Type B pancreatic cell (in vitro differentiated cells): ENCODE measurements around the gene ANKLE1. TPM values are rescaled to one million over a fixed set of nuclear protein-coding genes. Genes with fewer than 3 reads are reported as not detected.

Experiments
- DNase-seq: peaks from one replicate; pipeline ENCODE4 v3.0.0; 2021; ENCODE audit warnings: mixed read lengths; ENCODE audit not compliant: unreplicated experiment; ENCODE audit errors: extremely low spot score
- H3K27ac Mint-ChIP-seq: 2 replicates; pipeline ENCODE4 v1.8.0; 2021; ENCODE audit warnings: mild to moderate bottlenecking, mixed read lengths
- H3K27me3 Mint-ChIP-seq: 2 replicates; pipeline ENCODE4 v1.8.0; 2021; ENCODE audit warnings: mixed read lengths
- H3K36me3 Mint-ChIP-seq: 2 replicates; pipeline ENCODE4 v1.8.0; 2021; ENCODE audit warnings: mixed read lengths
- H3K4me1 Mint-ChIP-seq: one replicate; pipeline ENCODE4 v1.8.0; 2021; ENCODE audit warnings: mixed read lengths; ENCODE audit not compliant: unreplicated experiment
- H3K4me3 Mint-ChIP-seq: 2 replicates; pipeline ENCODE4 v1.8.0; 2021; ENCODE audit warnings: mild to moderate bottlenecking, mixed read lengths
- H3K9me3 Mint-ChIP-seq: 2 replicates; pipeline ENCODE4 v1.8.0; 2021; ENCODE audit warnings: mixed read lengths
- CTCF ChIP-seq: fragments of 200-600 bp; sonication (generic); conservative IDR thresholded peaks from 2 replicates; pipeline ENCODE4 v1.5.0; 2021; ENCODE audit warnings: antibody characterized with exemption, mild to moderate bottlenecking
- long read RNA-seq: library from polyadenylated mRNA; unstranded; transcript quantifications from one replicate; pipeline ENCODE4 v2.0.0, GENCODE V29; 2020
- total RNA-seq: library from RNA; stranded (reverse); gene quantifications from 2 replicates; pipeline ENCODE4 v1.2.1, GENCODE V29; 2021; ENCODE audit warnings: low replicate concordance

ANKLE1 gene
- 1.3 and 5.9 TPM in 2 replicates for total RNA-seq
- long read RNA-seq = 0 reads

- H3K36me3 Mint-ChIP-seq = peaks cover 5% of the 10 kb centered on the region
- peak within 1 kb of the TSS; percentile 82 for H3K4me3 Mint-ChIP-seq
- DNase-seq = no peak
- H3K27ac Mint-ChIP-seq = no peak within 1 kb of the TSS
- H3K27me3 Mint-ChIP-seq = peaks cover 3% of the 10 kb centered on the region
- TF ChIP-seq CTCF = no peak
- no peaks in the 10 kb centered on the region for H3K4me1 Mint-ChIP-seq
- H3K9me3 Mint-ChIP-seq = no peaks in the 10 kb centered on the region
These were observed at the start of gene ANKLE1 for GRCh38 chr19:17281391-17282304. TSS of gene ANKLE1 (plus strand) at chr19:17281901. CDS start at chr19:17281921, 20 bp downstream.

DNA sequence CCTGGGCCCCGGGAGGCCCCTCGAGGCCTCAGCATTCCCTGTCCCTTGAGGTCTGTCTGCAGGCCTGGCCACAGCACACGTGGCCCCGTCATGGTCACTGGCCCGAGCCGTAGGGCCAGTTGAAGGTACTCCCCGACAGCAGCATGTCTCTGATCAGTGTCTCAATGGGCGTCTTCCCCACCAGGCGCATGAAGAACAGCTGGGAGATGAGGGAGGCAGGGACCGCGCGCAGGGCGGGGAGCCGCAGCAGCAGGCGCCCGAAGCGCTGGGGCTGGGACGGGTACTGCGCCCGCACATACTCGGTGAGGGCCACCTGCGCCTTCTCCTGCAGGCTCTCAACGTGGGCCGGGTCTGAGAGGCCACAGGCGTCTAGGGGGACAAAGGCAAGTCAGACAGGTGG is 49.4 kb upstream of the ANKLE1 start:
- Mint-ChIP-seq H3K4me3 (no peak overlapping the region), H3K4me1 (no peaks in the 10 kb centered on the region), H3K9me3 (no peaks in the 10 kb centered on the region), H3K36me3 (no peaks in the 10 kb centered on the region), H3K27ac (no peak overlapping the region), H3K27me3 (no peaks in the 10 kb centered on the region)
- no peak for DNase-seq
- TF ChIP-seq CTCF = no peak

DNA sequence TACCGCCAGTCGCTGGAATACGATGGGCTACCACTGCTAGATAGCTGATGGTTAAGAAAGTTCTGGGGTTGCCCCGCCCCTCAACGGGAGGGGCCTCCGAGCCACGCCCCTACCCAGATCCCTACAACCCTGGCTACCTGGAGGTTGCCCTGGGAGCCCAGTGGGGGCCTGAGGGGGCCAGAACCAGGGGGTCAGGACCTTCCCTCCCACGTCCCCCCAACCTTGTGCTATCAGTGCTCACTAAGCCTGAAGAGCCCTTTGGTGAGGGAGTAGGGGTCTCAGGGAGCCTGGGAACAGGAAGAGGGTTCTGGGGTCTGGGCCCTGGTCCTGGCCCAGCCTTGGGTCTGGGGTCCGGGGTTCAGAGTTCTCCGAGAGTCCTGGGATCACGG is 46.8 kb upstream of the ANKLE1 start:
- H3K27ac Mint-ChIP-seq = no peak overlapping the region
- no peak for TF ChIP-seq CTCF
- no peaks in the 10 kb centered on the region for H3K27me3 Mint-ChIP-seq
- H3K4me1 Mint-ChIP-seq = peaks cover 2% of the 10 kb centered on the region
- no peaks in the 10 kb centered on the region for H3K9me3 Mint-ChIP-seq
- H3K36me3 Mint-ChIP-seq = peaks cover 8% of the 10 kb centered on the region
- no peak for DNase-seq
- peak overlapping the region; percentile 54 for H3K4me3 Mint-ChIP-seq

DNA sequence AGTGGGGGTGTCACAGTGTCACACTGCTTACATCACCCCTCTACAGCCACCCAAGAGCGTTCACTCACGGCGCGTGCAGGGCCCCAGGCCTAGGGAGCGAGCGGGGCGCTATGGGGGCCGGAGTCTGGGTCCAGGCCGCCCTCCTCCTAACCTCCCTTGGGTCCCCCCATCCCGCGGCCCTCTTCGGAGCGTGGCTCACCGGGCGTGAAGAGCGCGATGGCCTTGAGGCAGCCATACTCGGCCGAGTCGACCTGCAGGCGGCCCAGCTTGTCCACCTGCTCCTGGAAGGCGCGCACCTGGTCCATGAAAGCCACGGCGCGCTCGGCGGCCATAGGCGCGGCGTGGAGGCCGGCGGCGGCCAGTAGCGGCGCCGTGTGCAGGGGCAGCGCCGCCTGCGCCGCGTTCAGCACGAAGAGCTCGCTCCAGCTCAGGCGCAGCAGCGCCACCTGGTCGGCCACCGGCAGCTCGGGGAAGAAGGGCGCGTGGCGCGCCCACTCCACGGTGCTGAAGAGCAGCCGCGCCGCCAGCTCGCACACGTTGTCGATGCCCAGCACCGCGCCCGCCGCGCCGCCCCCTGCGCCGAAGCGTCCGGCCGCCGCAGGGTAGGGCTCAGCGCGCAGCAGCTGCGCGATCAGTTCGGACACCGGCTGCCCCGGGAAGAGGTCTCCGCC is 46.3 kb upstream of the ANKLE1 start:
- H3K27ac Mint-ChIP-seq = no peak overlapping the region
- H3K4me1 Mint-ChIP-seq = peaks cover 5% of the 10 kb centered on the region
- H3K36me3 Mint-ChIP-seq = peaks cover 8% of the 10 kb centered on the region
- H3K9me3 Mint-ChIP-seq = no peaks in the 10 kb centered on the region
- H3K27me3 Mint-ChIP-seq = no peaks in the 10 kb centered on the region
- peak; percentile 56 for TF ChIP-seq CTCF
- DNase-seq = no peak
- peak overlapping the region; percentile 54 for H3K4me3 Mint-ChIP-seq

DNA sequence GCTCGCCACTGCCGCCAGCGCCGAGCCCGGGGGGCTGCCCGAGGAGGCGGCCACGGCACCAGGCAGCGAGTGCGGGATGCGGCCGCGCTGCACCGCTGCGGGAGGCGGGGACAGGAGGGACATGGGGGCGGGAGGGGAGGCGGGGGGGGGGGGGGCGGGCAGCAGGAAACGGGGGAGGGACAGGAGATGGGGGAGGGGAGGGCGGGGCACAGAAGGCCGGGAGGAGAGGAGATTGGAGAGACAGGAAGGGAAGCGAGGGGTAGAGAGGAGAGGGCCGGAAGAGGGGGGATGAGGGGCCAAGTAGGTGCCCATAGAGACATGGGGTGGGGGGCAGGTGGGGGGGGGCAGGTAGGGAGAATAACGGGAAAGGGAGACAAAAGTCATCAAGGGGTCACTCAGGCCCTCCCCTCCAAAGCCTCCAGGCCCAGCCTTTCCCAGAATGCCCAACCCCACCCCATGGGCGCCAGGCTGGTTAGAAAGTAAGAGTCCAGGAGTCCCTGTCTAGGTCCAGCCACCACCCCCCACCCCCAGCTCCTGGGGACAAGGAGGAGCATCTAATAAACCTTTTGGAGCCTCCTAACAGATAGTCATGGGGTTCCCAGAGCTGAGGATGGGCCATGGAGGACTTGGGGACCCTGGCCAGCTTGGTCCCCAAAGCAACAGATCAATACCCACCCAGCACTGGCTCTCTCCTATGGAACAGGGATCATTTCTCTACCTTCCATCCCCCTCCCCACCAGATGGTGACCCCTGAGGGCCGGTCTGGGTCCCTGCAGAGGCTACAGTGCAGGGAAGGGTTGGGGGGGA is 45.5 kb upstream of the ANKLE1 start:
- no peaks in the 10 kb centered on the region for H3K27me3 Mint-ChIP-seq
- no peak overlapping the region for H3K27ac Mint-ChIP-seq

More for the DNA sequence above, 45.5 kb upstream of the ANKLE1 start:
- Mint-ChIP-seq H3K36me3 (peaks cover 8% of the 10 kb centered on the region), H3K4me1 (peaks cover 12% of the 10 kb centered on the region), H3K4me3 (no peak overlapping the region), H3K9me3 (no peaks in the 10 kb centered on the region)
- DNase-seq = no peak
- no peak for TF ChIP-seq CTCF
